Heart left ventricle (tissue), 16 donors: ENCODE data around the gene KIF1A. TPM values are rescaled to one million over a fixed set of nuclear protein-coding genes. Genes with fewer than 3 reads are reported as not detected.

Experiments used
- ATAC-seq, 4 donors: fragments of 200-7000 bp; cut with Tn5 transposase; one replicate each; pipeline ENCODE4 v1.9.1; 2020 to 2022; ENCODE audit warnings: moderate library complexity in 4 of 4, mild to moderate bottlenecking in 3 of 4, moderate number of reproducible peaks in 1 of 4
- DNase-seq, 5 donors: peaks; one replicate each; pipeline ENCODE4 v3.0.0-alpha.2; 2020
- H3K27ac ChIP-seq, 12 donors: fragments of 200-600 bp; sonication (generic) in 4 of 12; one replicate each; pipeline versions ENCODE4 v1.5.0 to v1.8.0; 2016 to 2022; ENCODE audit warnings: mild to moderate bottlenecking in 2 of 12
- H3K27me3 ChIP-seq, 9 donors: fragments of 200-600 bp; sonication (generic) in 2 of 9; one replicate each; pipeline versions ENCODE4 v1.5.1 to v1.8.0; 2016 to 2022; ENCODE audit warnings: mild to moderate bottlenecking in 3 of 9
- H3K36me3 ChIP-seq, 9 donors: fragments of 200-600 bp; sonication (generic) in 2 of 9; one replicate each; pipeline versions ENCODE4 v1.5.0 to v1.8.0; 2018 to 2022; ENCODE audit warnings: mild to moderate bottlenecking in 2 of 9
- H3K4me1 ChIP-seq, 12 donors: fragments of 200-600 bp; sonication (generic) in 4 of 12; one replicate each; pipeline versions ENCODE4 v1.5.0 to v1.8.0; 2016 to 2022; ENCODE audit warnings: mild to moderate bottlenecking in 3 of 12
- H3K4me3 ChIP-seq, 12 donors: fragments of 200-600 bp; sonication (generic) in 4 of 12; one replicate each; pipeline versions ENCODE4 v1.5.0 to v1.8.0; 2017 to 2022; ENCODE audit warnings: mild to moderate bottlenecking in 9 of 12, moderate library complexity in 4 of 12
- H3K9me3 ChIP-seq, 12 donors: fragments of 200-600 bp; sonication (generic) in 4 of 12; one replicate each; pipeline versions ENCODE4 v1.5.0 to v1.8.0; 2016 to 2022; ENCODE audit warnings: mild to moderate bottlenecking in 1 of 12
- POLR2A ChIP-seq, 2 donors: fragments of 450-650 bp; IDR thresholded peaks; one replicate each; pipeline ENCODE4 v1.6.1; 2017; ENCODE audit warnings: antibody characterized with exemption in 2 of 2, mild to moderate bottlenecking in 2 of 2, moderate library complexity in 2 of 2
- WGBS, 4 donors: extraction: QIAGEN DNeasy Blood & Tissue Kit in 2 of 4; methylation state at CpG; one replicate each; pipeline versions ENCODE4 v1.1.5 to v1.1.7; 2013 to 2018; 5-methylcytosine and 5-hydroxymethylcytosine counted together
- intact Hi-C, 10 donors: fragments of 100-400 bp; cut with DNase I; formaldehyde crosslinking; loops; one replicate each; pipeline versions ENCODE4 v1.11.1 to v1.14.2; 2022
- polyA plus RNA-seq, 2 donors: library from polyadenylated mRNA; stranded (reverse); fragments of 200-250 nt; gene quantifications; one replicate each; pipeline ENCODE4 v1.2.3, GENCODE V29; 2013
- total RNA-seq, 9 donors: library from RNA; depleted of rRNA in 2 of 9; stranded (reverse); fragments of >200 nt in 2 of 9; fragmentation: NEBNext Ultra II Directional in 3 of 9; extraction: Animal tissue kit (Norgen Biotek cat#: 25700) in 3 of 9; gene quantifications; one replicate each; pipeline versions ENCODE4 v1.1.0 to v1.2.4, GENCODE V29; 2016 to 2023
- TF ChIP-seq, protein P1 (sequence below), 12 donors: fragments of 200-600 bp; sonication (generic) in 4 of 12; IDR thresholded peaks; one replicate each; pipeline versions ENCODE4 v1.5.0 to v1.8.0; 2018 to 2022; ENCODE audit warnings: antibody characterized with exemption in 12 of 12, mild to moderate bottlenecking in 5 of 12
- donor health status: ischemic (EF 13 %, LVEDD 7.1; RV severe dilation, severe dysfunction).
- donor health status: healthy with polysubstance abuse.
- donor health status: DM: no; HTN: yes; CAD: no.
- donor health status: DM: no; HTN: no; CAD: no.
- donor health status: ischemic (EF 25% LVEDD 6.9; RV normal size, moderate dysfunction).
- donor health status: ischemic (EF 25% LVEDD 5.7; RV mildly dilated, moderate dysfunction).
- donor health status: healthy.
- donor health status: DM: yes; HTN: yes; CAD: no.
- donor health status: ischemic (EF 35%, LVEDD 5.7; RV mildly dilated, moderate dysfunction).
- donor health status: nonischemic (EF 11% LVEDD 7.7; RV severe dilation, severe dysfunction).
- donor health status: DM: yes; HTN: yes; CAD: no.
- donor health status: PGD.
- donor health status: ischemic (EF 29% LVEDD 5.4; RV normal size, mild dysfunction).
- donor health status: nonischemic (EF 23%, LVEDD 6.1; RV moderate dilation, normal function).

The KIF1A gene
- total and polyA plus RNA-seq, 11 donors = 0.76 to 25.8 (median 2.7) TPM

DNA sequence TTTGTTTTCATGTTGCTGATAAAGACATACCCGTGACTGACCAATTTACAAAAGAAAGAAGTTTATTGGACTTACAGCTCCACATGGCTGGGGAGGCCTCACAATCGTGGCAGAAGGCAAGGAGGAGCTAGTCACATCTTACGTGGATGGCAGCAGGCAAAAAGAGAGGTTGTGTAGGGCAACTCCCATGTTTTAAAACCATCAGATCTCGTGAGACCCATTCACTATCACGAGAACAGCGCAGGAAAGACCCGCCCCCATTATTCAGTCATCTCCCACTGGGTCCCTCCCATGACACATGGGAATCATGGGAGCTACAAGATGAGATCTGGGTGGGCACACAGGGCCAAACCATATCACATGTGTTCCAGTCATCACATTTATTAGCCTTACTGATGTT is 111.6 kb downstream of the KIF1A start:
- H3K27me3 ChIP-seq = peaks cover 0 to 48% (median 2%) of the 10 kb centered on the region in 9 donors
- intact Hi-C loops = loop anchor here in 7 of 10 donors (10.0 kb wide), 3 partner anchors 114 to 204 kb away; no protein-coding TSS in a partner anchor
- WGBS, 4 donors = 63 to 76% (median 68%) methylated on average over 7 of the region's 7 CpGs

DNA sequence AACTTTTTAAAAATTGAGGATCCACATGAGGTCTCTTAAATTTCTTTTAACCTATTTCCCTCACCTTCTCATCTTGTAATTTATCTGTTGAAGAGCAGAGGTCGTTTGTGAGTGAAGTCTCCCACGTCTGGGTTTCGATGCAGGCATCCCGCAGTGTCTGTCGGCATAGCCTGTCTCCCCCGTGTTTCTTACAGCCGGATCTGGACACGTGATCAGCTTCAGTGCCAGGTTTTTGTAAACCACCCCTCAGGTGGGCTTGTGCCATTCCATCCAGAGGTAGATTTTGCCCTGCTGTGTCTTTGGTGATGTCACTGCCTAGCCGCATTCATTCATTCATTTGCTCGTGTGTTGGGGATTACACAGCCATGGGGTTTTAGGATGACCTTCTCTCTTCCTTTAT is 112.2 kb downstream of the KIF1A start:
- Histone ChIP-seq H3K4me1 (peaks cover 0 to 7% (median 0%) of the 10 kb centered on the region in 12 donors), H3K27ac (no peak overlapping the region), H3K4me3 (no peak overlapping the region), H3K36me3 (no peaks in the 10 kb centered on the region), H3K9me3 (no peaks in the 10 kb centered on the region), H3K27me3 (peaks cover 0 to 54% (median 4%) of the 10 kb centered on the region in 9 donors)
- TF ChIP-seq, protein P1, sequence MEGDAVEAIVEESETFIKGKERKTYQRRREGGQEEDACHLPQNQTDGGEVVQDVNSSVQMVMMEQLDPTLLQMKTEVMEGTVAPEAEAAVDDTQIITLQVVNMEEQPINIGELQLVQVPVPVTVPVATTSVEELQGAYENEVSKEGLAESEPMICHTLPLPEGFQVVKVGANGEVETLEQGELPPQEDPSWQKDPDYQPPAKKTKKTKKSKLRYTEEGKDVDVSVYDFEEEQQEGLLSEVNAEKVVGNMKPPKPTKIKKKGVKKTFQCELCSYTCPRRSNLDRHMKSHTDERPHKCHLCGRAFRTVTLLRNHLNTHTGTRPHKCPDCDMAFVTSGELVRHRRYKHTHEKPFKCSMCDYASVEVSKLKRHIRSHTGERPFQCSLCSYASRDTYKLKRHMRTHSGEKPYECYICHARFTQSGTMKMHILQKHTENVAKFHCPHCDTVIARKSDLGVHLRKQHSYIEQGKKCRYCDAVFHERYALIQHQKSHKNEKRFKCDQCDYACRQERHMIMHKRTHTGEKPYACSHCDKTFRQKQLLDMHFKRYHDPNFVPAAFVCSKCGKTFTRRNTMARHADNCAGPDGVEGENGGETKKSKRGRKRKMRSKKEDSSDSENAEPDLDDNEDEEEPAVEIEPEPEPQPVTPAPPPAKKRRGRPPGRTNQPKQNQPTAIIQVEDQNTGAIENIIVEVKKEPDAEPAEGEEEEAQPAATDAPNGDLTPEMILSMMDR (IDR thresholded peaks at IDR 0.05) = no peak
- no peak for TF ChIP-seq POLR2A (IDR thresholded peaks at IDR 0.05)
- 59 to 70% (median 64%) methylated on average over 10 of the region's 10 CpGs for WGBS, 4 donors
- ATAC-seq = no peak
- DNase-seq = peak in 1 of 5 donors; percentile 11
- intact Hi-C loops = loop anchor here in 7 of 10 donors (10.0 kb wide), 3 partner anchors 113 to 203 kb away; no protein-coding TSS in a partner anchor

More for the DNA sequence above, 111.6 kb downstream of the KIF1A start:
- Histone ChIP-seq H3K4me1 (peaks cover 0 to 7% (median 0%) of the 10 kb centered on the region in 12 donors), H3K27ac (no peak overlapping the region), H3K36me3 (no peaks in the 10 kb centered on the region), H3K9me3 (no peaks in the 10 kb centered on the region), H3K4me3 (no peak overlapping the region)
- no peak for ATAC-seq
- DNase-seq = peak in 1 of 5 donors; percentile 3
- no peak for TF ChIP-seq POLR2A (IDR thresholded peaks at IDR 0.05)
- TF ChIP-seq, protein P1 (IDR thresholded peaks at IDR 0.05) = no peak

DNA sequence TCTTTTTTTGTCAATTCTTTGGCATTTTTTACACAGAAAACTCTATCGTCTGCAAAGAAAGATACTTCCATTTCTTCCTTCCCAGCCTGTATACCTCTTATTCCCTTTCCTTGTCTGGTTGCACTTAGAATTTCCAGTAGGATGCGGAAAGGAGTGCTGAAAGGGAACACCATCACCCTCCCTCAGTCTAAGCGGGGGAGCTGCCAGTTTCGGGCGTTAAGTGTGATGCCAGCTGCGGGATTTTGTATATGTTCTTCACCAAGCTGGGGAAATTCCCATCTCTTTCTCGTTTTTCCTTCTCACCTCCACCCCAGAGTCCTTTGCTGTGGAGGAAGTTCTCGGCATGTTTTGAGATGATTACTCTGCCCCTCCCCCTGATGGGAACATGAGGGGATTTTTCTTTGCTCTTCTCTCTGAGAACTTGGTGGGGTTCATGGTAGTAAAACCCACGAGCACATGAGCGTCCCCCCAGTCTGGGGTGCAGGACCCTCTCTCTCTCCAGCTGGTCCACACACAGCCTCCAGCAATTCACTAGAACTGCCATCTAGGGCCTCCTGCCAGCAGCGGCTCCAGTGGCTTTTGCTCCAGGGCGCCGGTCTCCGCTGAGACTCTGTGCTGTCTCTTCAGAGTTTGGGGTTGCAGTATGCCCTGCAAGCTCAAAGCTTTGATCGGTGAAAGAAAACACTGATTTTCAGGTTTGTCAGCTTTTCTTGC is 112.8 kb downstream of the KIF1A start:
- TF ChIP-seq, protein P1 (IDR thresholded peaks at IDR 0.05) = no peak
- TF ChIP-seq POLR2A (IDR thresholded peaks at IDR 0.05) = no peak
- Histone ChIP-seq H3K4me3 (no peak overlapping the region), H3K4me1 (peaks cover 0 to 7% (median 0%) of the 10 kb centered on the region in 12 donors), H3K9me3 (no peaks in the 10 kb centered on the region), H3K27ac (no peak overlapping the region), H3K27me3 (peaks cover 0 to 54% (median 5%) of the 10 kb centered on the region in 9 donors), H3K36me3 (no peaks in the 10 kb centered on the region)
- no peak for ATAC-seq
- 57 to 72% (median 68%) methylated on average over 15 of the region's 15 CpGs for WGBS, 4 donors
- intact Hi-C loops = loop anchor here in 7 of 10 donors (10.0 kb wide), 3 partner anchors 112 to 202 kb away; no protein-coding TSS in a partner anchor
- peak in 2 of 5 donors; percentile 3 to 7 for DNase-seq

DNA sequence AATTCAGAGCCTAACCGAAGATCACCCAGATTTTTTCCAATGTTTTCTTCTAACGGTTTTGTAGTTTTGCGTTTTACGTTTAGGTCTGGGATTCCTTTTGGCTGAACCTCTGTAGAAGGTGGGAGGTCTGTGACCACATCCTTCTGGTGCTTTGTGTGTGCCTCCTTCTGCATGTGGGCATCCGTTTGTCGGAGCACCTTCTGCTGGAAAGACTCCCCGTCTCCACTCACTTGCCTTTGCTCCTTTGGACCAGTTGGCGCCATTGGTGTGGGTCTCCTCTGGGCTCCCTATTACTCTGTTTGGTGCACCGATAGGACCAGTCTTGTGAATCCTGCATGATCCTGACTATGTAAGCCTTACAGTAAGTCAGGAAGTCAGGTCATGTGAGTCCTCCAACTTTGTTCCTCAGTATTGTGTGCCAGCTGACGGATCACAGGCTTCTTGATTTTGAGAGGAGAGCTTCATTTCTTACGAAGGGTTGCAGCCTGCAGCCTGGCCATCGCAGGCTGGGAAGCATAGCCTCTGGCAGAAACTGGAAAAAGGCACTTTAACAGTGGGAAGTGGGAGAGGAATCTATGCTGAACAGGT is 114.7 kb downstream of the KIF1A start:
- H3K27me3 ChIP-seq = peaks cover 0 to 48% (median 5%) of the 10 kb centered on the region in 9 donors
- no peaks in the 10 kb centered on the region for H3K36me3 ChIP-seq
- peaks cover 0 to 7% (median 0%) of the 10 kb centered on the region in 12 donors for H3K4me1 ChIP-seq
- H3K27ac ChIP-seq = no peak overlapping the region
- DNase-seq (peak in 2 of 5 donors; percentile 22 to 40), ATAC-seq (peak in 1 of 4 donors; percentile 41)
- no peak overlapping the region for H3K4me3 ChIP-seq
- intact Hi-C loops = loop anchor here in 7 of 10 donors (10.0 kb wide), 3 partner anchors 110 to 200 kb away; no protein-coding TSS in a partner anchor
- TF ChIP-seq POLR2A (IDR thresholded peaks at IDR 0.05) = no peak
- TF ChIP-seq, protein P1 (IDR thresholded peaks at IDR 0.05) = no peak
- no peaks in the 10 kb centered on the region for H3K9me3 ChIP-seq
- WGBS, 4 donors = 70 to 86% (median 76%) methylated on average over 12 of the region's 12 CpGs
